NCI-H82 treated with DMSO at 0.1 percent for 48 hours (cell line): ENCODE data around the gene TBC1D12.
A peak's percentile ranks its signal among the peaks of the same experiment; 100 is the strongest.
"Not testable (repeated sequence)": the region's sequence is repeated elsewhere in the genome, so short reads cannot be mapped to it uniquely, and the experiment has no call there.

ENCODE experiments used
- DNase-seq: peaks from one replicate; lab custom pipeline; 2025; ENCODE audit not compliant: unreplicated experiment; lab: John Stamatoyannopoulos, UW

Gene TBC1D12

GRCh38 chr10:94533027-94533426 lies 130.7 kb downstream of the TBC1D12 start:
- DNase-seq: no peak

DNA sequence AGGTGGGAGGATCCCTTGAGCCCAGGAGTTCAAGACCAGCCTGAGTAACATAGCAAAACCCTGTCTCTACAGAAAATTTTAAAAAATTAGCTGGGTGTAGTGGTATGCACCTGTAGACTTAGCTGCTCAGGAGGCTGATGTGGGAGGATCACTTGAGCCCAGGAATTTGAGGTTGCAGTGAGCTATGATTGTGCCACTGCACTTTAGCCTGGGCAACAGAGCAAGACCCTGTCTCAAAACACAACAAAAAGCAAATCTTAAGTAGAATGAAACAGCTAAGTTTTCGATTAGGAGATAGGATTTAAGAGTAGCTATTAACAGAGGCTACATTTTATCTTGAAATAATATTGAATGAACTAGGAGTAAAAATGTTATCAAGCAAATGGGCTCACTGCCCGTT lies 139.9 kb downstream of the TBC1D12 start:
- not testable (repeated sequence) for DNase-seq

- peak; percentile 68 for DNase-seq
Measured at GRCh38 chr10:94545391-94546048, 143.2 kb downstream of the TBC1D12 start, which contains the start of gene HELLS. Gene HELLS, plus strand, starts transcription at chr10:94545788. Its CDS starts 134 bp downstream, at chr10:94545922.

GRCh38 chr10:94546049-94546900 lies 143.9 kb downstream of the TBC1D12 start:
- DNase-seq: no peak

- DNase-seq: no peak
Measured at GRCh38 chr10:94546901-94547185, 144.5 kb downstream of the TBC1D12 start.

- DNase-seq: no peak
Measured at GRCh38 chr10:94549221-94549620, 146.9 kb downstream of the TBC1D12 start.

DNA sequence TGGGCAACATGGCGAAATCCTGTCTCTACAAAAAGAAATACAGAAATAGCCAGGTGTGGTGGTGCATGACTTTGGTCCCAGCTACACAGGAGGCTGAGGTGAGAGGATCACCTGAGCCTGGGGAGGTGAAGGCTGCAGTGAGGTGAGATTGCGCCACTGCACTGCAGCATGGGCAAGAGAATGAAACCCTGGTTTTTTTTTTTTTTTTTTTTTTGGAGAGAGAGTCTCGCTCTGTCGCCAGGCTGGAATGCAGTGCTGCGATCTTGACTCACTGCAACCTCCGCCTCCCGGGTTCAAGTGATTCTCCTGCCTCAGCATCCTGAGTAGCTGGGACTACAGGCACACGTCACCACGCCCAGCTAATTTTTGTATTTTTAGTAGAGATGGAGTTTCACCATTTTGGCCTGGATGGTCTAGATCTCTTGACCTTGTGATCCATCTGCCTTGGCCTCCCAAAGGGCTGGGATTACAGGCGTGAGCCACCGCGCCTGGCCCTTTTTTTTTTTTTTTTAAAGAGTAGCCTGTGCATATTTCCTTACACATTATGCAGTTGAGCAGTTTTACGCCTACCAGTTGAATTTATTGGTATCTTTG lies 165.5 kb downstream of the TBC1D12 start:
- DNase-seq: not testable (repeated sequence)

- DNase-seq: no peak
Measured at GRCh38 chr10:94571081-94571480, 168.7 kb downstream of the TBC1D12 start.

- DNase-seq: no peak
Measured at GRCh38 chr10:94571528-94571927, 169.2 kb downstream of the TBC1D12 start.

- DNase-seq: no peak
Measured at GRCh38 chr10:94578790-94579189, 176.4 kb downstream of the TBC1D12 start.

GRCh38 chr10:94583124-94583523 lies 180.8 kb downstream of the TBC1D12 start:
- no peak for DNase-seq
